ENCODE measurements around the gene CPB2. TPM values are rescaled to one million over a fixed set of nuclear protein-coding genes. Genes with fewer than 3 reads are reported as not detected.
A peak's percentile ranks its signal among the peaks of the same experiment; 100 is the strongest.

CPB2 gene
- total and polyA plus RNA-seq, 4 donors, result 175 to 997 (median 504) TPM

GRCh38 chr13:46143184-46143701, 38.4 kb upstream of the CPB2 start (continued):
- no peak for TF ChIP-seq CTCF (IDR thresholded peaks at IDR 0.05; ENCODE audit: low read depth, low read length, missing input control)

- no peak overlapping the region for H3K9ac ChIP-seq (ENCODE audit: low read depth in 1 of 2, low read length in 2 of 2)
- WGBS, result 23% methylated on average over 3 of the region's 3 CpGs
- TF ChIP-seq ZBTB33 (IDR thresholded peaks at IDR 0.05) (no peak), ATF3 (IDR thresholded peaks at IDR 0.05) (peak; percentile 53), TAF1 (conservative IDR thresholded peaks at IDR 0.05) (peak; percentile 34), REST (IDR thresholded peaks at IDR 0.05) (no peak), JUND (IDR thresholded peaks at IDR 0.05) (peak in 1 of 2 donors; percentile 0), EGR1 (IDR thresholded peaks at IDR 0.05; ENCODE audit: low read depth in 2 of 2) (no peak), MAX (IDR thresholded peaks at IDR 0.05) (no peak), SP1 (IDR thresholded peaks at IDR 0.05) (no peak), FOXA1 (IDR thresholded peaks at IDR 0.05) (no peak), FOXA2 (IDR thresholded peaks at IDR 0.05) (no peak), GABPA (IDR thresholded peaks at IDR 0.05 in 1 of 2, conservative IDR thresholded peaks at IDR 0.05 in 1 of 2) (no peak), HNF4A (conservative IDR thresholded peaks at IDR 0.05) (no peak), NR2F2 (IDR thresholded peaks at IDR 0.05) (no peak)
- H3K9me3 ChIP-seq (ENCODE audit: control insufficient read depth in 4 of 4, low read length in 3 of 4), result no peaks in the 10 kb centered on the region
- H3K36me3 ChIP-seq (ENCODE audit: control insufficient read depth in 4 of 4, insufficient read depth in 3 of 4, low read depth in 1 of 4, low read length in 3 of 4), result peaks cover 0 to 13% (median 0%) of the 10 kb centered on the region in 4 donors
- no peak for DNase-seq (ENCODE audit: low spot score)
- H3K4me3 ChIP-seq (ENCODE audit: low read depth in 1 of 3, low read length in 3 of 3), result peak overlapping the region in 1 of 3 donors; percentile 17
- peak overlapping the region; percentile 72 to 85 for H3K27ac ChIP-seq (ENCODE audit: low read depth in 1 of 2, low read length in 2 of 2)
- H3K27me3 ChIP-seq (ENCODE audit: control insufficient read depth in 4 of 4, insufficient read depth in 4 of 4, low read length in 3 of 4), result no peaks in the 10 kb centered on the region
- peaks cover 8 to 39% (median 30%) of the 10 kb centered on the region in 4 donors for H3K4me1 ChIP-seq (ENCODE audit: control insufficient read depth in 4 of 4, insufficient read depth in 4 of 4, low read length in 3 of 4)
Observed at GRCh38 chr13:46142776-46143175, 37.9 kb upstream of the CPB2 start.

Data from liver (tissue), 9 donors.